Activated CD4-positive, alpha-beta T cell treated with anti-CD3 and anti-CD28 coated beads, Interleukin-2, amount 50 U/mL, for 24 hours (primary cell): ENCODE data around the gene ASTN2.

Experiments used
- DNase-seq, 2 donors: peaks; one replicate each; pipeline ENCODE4 v3.0.0-alpha.2; 2020; ENCODE audit warnings: low read depth in 1 of 2, low spot score in 1 of 2

The ASTN2 gene

GRCh38 chr9:117180896-117181445 is 233.9 kb downstream of the ASTN2 start:
- no peak for DNase-seq

DNA sequence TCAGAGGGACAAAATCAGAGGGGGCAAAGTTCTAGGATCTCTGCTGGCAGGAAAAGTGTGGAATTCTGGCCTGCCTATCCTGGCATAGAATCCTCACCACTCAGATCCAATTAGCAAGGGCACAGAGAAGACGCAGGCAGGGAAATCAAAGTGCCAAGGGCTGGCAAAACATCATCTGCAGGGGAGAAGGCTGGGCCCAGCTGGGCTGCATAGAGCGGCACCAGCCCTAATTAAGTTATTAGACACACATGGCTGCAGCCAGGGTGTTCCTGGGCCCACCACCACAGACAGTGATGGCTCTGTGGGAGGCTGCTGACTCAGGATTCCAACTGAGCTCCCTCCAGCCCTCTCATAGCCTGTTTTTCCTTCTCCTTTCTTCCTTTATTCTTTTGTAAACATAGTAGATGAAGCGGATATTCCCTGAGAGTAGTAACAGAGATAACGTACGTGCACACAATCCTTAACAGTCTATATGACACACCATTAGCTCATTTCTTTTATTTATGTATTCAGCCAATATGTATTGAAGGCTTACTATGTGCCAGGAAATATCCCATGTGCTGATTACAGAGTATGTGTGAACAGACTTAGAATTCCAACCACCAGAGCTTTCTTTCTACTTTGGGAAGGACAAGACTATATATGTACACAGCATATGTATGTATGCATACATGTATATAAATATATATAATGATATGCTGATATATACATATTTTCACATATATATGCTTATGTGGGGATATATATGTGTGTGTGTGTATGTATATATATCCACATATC is 236.1 kb downstream of the ASTN2 start:
- no peak for DNase-seq

GRCh38 chr9:117170567-117170966 is 244.3 kb downstream of the ASTN2 start:
- no peak for DNase-seq

GRCh38 chr9:117169089-117169621 is 245.7 kb downstream of the ASTN2 start:
- DNase-seq, result no peak

GRCh38 chr9:117164512-117164911 is 250.3 kb downstream of the ASTN2 start:
- no peak for DNase-seq

GRCh38 chr9:117160254-117160653 is 254.6 kb downstream of the ASTN2 start:
- no peak for DNase-seq

DNA sequence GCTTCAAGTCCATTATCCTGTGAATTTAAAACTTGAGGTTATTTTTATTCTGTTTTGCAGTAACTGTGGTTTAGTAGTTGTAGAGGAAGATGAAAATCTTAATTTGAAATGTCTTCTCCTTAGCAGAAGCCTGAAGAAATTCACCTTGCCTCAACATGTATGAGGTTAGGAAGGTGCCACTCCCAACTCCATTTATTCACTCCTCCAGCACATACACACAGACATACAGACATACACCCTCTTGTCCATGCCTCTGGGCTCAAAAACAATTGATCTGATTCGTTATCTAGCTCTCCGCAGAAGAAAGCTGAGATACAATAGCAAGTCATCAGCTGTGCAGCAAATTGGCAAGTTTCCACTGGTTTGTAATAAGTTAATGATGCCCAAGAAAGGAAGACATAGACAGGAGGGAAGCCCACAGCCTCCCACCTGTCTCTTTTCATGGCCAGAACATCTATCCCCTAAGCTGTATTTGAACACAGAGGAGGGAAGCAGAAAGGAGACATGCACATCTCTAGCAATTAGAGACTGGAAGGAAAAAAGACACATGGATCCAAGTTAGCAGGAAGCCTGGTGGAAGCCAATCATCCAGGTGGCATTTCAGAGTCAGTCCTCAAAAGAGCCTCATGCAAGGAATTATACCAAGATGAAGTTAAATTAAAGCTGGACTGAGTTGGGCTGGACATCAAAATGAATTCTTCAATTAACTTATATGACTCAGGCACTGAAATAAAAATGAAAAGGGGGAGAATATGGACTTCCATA is 257.9 kb downstream of the ASTN2 start:
- no peak for DNase-seq

DNA sequence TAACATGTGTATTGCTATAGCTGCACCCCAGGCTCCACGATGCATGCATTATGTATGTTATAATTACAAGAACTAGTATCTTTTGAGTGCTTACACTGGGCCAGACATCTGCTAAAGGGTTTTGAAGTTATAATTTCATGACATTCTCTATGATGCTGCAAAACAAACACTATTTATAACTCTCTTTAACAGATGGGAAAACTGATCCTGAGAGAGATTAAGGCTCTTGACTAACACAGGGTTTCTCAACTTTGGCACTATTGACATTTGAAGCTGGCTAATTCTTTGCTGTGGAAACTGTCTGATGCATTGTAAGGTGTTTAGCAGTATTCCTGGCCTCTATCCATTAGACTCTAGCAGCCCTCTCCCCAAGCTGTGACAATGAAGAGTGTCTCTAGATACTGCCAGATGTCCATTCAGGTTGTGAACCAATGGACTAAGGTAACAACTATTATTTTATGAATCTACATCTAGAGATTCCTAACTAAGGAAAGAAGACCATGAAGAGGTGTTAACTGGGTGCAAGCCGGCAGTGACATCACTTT is 258.6 kb downstream of the ASTN2 start:
- no peak for DNase-seq

DNA sequence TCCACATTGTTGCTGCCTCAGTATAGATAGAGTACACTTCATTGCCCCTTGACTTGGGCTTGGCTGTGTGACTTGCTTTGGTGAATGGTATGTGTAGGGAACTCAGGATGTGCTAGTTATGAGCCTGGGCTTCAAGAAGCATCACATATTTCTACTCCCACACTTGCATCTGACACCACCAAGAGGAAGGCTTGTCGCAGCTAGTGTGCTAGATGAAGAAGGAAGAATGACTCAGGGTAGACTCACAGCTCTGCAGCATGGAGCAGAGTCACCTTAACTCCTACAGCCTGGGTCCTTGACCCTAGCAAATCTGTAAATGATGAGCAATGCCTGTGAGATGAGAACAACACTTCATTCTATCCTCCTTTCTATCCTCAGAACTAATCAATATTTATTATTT is 261.8 kb downstream of the ASTN2 start:
- DNase-seq, result no peak

DNA sequence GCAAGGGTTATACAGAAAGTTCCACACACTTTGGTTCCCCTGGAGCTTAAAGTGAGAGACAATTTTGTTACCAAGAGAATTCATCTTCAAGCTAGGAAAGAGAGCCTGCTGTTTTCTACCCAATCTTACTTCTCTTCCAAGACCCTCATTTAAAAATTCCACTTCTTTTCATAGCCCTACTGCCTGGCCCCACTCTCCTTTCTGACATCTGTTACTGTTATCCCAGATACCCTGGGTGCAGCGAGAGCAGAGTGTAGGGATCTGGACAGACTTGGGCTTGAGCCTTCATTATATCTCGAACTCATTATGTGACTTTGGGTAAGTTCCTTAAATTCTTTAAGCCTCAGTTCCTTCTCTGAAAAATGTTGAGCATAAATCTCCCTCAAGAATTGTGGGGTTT is 263.1 kb downstream of the ASTN2 start:
- DNase-seq, result no peak

DNA sequence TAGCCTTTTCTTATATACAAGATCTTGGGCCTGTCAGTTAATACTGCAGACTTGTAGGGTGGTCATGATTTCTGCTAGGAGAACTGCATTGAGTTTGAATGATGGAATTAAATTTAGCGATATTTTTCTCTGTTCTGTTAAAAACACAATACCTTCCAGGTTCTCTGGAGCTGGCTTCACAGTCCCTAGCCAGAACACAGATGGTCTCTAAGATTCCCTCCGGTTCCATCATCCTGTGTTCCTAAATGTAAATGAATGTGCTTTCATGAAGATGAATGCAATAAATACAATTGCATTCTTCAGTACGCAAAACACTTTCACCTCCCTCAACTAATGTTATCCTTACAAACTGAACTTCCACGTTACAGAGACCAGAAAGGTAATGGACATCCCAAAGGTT is 264.9 kb downstream of the ASTN2 start:
- DNase-seq, result no peak

DNA sequence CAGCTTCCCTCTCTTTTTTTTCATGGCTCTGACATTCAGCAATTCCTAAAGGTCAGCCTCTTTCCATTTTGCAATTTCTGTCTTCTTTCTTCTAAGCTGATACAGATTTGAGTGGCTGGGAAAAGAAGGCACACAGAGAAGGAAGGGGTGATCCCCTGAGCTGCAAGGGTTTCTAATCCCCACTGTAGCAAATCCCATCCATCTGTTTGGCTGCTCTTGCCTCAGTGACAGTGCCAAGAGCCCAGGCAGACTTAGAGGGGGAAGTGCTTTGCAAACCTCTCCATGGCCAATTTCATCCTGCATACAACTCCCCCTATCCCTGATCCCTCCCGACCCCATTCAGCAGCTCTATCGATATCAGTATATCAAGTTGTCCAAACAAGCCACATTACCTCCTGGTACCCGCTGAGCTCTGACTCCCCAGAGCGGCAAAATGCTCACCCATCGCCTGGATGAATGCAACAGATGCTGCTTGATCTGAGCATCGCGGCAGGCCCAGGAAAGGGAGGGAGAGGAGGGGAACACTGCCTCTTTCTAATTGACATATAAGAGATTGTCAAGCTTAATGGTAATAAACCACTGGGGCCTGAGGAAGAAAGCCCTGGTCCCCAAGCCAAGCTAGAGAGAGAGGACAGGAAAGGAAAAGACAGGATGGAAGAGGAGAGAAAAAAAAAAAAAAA is 268.9 kb downstream of the ASTN2 start:
- no peak for DNase-seq

DNA sequence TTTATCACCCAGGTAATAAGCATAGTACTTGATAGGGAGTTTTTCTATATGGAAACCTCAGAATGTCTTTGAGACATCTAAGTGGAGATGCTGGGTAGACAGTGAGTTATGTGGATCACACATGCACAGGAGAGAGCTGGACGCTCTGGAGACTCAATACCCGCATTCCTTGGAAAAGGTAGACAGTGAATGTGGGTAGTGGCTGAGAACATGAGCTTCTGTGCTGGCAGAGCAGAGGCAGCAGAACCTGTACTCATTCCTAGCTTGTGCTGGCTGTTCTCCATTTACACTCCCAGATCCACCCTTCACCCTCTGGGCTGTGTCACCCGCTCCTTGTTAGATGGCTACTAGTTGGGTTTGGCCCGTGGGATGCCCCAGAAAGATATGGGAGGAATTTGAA is 269.8 kb downstream of the ASTN2 start:
- DNase-seq, result no peak

DNA sequence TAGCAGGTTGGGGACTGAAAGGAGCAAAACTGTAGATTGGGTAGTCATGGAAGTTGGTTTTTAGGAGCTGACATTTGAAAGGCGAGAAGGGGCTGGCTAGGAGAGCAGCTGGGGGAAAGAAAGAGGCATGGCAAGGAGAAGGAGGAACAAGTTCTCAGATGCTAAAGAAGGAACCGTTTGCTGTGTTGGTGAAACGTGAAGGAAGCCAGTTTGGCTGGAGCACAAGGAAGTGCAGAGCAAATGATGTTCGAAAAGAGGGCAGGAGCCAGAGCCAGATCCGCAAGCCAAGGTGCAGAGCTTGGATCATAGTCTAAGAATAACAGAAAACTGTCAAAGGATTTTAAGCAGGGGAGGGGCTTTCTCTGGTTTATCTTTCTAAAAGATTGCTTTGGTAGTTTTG is 276.6 kb downstream of the ASTN2 start:
- DNase-seq, result no peak

GRCh38 chr9:117136461-117136860 is 278.4 kb downstream of the ASTN2 start:
- no peak for DNase-seq

GRCh38 chr9:117135501-117136098 is 279.3 kb downstream of the ASTN2 start:
- no peak for DNase-seq

DNA sequence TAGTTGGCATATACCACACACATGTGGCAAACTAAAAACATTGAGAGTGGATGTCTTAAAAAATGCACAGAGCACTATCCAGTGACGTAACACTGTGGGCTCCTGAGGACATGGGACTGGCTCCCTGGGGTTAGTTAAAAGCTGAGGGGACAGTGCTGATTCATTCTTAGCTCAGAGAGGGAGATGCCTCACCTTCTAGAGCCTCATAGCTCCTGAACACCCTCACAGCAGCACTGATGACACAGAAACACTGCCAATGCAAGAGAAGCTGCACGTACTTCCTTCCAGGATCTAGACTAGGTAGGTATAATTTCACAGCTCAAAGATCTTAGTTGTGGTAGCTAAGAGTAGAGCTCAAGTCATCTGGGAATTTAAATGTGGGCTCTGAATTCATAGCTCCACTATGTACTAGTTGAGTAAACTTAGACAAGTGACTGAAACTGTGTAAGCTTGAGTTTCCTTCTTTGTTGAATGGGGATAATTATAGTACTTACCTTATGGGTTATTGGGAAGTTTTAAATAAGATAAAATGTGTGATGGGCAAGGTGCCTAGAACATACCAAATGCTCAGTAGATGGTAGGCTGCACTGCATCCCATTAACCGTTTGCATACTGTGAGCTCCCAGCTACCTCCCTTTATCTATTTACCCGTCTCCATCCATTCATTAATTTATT is 279.9 kb downstream of the ASTN2 start:
- no peak for DNase-seq

- no peak for DNase-seq
Measured at GRCh38 chr9:117126871-117127270, 288.0 kb downstream of the ASTN2 start.

GRCh38 chr9:117125531-117125930 is 289.3 kb downstream of the ASTN2 start:
- DNase-seq, result no peak

- no peak for DNase-seq
Measured at GRCh38 chr9:117123729-117124128, 291.1 kb downstream of the ASTN2 start.
